Aorta (tissue), 5 donors: ENCODE results near the gene KXD1. TPM values are rescaled to one million over a fixed set of nuclear protein-coding genes. Genes with fewer than 3 reads are reported as not detected.

Experiments
- ATAC-seq: fragments of 200-7000 bp; cut with Tn5 transposase; one replicate; pipeline ENCODE4 v1.9.1; 2022; ENCODE audit warnings: moderate library complexity; ENCODE audit not compliant: low FRiP score
- DNase-seq, 2 donors: peaks; one replicate each; pipeline ENCODE4 v3.0.0-alpha.2; 2020
- H3K27ac ChIP-seq, 2 donors: one replicate each; pipeline ENCODE4 v1.5.1; 2013; ENCODE audit warnings: low read length in 2 of 2, mild to moderate bottlenecking in 2 of 2, moderate library complexity in 2 of 2, control low read depth in 1 of 2, inconsistent platforms in 1 of 2, low read depth in 1 of 2
- H3K27me3 ChIP-seq, 2 donors: one replicate each; pipeline ENCODE4 v1.6.1; 2013; ENCODE audit warnings: control low read depth in 1 of 2, low read length in 1 of 2, mild to moderate bottlenecking in 1 of 2, moderate library complexity in 1 of 2; ENCODE audit not compliant: insufficient read depth in 2 of 2, control insufficient read depth in 1 of 2
- H3K36me3 ChIP-seq, 2 donors: one replicate each; pipeline ENCODE4 v1.6.1; 2013; ENCODE audit warnings: control low read depth in 1 of 2, low read length in 1 of 2, mild to moderate bottlenecking in 1 of 2; ENCODE audit not compliant: insufficient read depth in 2 of 2, control insufficient read depth in 1 of 2
- H3K4me1 ChIP-seq, 2 donors: one replicate each; pipeline ENCODE4 v1.6.1; 2013; ENCODE audit warnings: low read length in 2 of 2, control low read depth in 1 of 2, mild to moderate bottlenecking in 1 of 2, moderate library complexity in 1 of 2; ENCODE audit not compliant: insufficient read depth in 2 of 2, control insufficient read depth in 1 of 2
- H3K4me3 ChIP-seq, 2 donors: one replicate each; pipeline ENCODE4 v1.5.1; 2013; ENCODE audit warnings: low read length in 2 of 2, control low read depth in 1 of 2, mild to moderate bottlenecking in 1 of 2
- H3K9me3 ChIP-seq: one replicate; pipeline ENCODE4 v1.6.1; 2013; ENCODE audit warnings: mild to moderate bottlenecking, low read length; ENCODE audit not compliant: control insufficient read depth
- WGBS, 2 donors: extraction: QIAGEN DNeasy Blood & Tissue Kit; methylation state at CpG; one replicate each; pipeline ENCODE4 v1.1.7; 2013; 5-methylcytosine and 5-hydroxymethylcytosine counted together
- intact Hi-C, 2 donors: fragments of 100-400 bp; cut with DNase I; formaldehyde crosslinking; loops; one replicate each; pipeline versions ENCODE4 v1.14.2 to v1.15.0; 2022
- polyA plus RNA-seq, 2 donors: library from polyadenylated mRNA; stranded (reverse); fragments of 200-250 nt; gene quantifications; one replicate each; pipeline ENCODE4 v1.2.3, GENCODE V29; 2013
- total RNA-seq, 2 donors: library from RNA; stranded (reverse); fragmentation: NEBNext Ultra II Directional; extraction: Animal tissue kit (Norgen Biotek cat#: 25700); gene quantifications; one replicate each; pipeline ENCODE4 v1.2.1, GENCODE V29; 2021
- donor health status: healthy with polysubstance abuse.
- donor health status: Bipolar disorder and iron deficiency.
- donor health status: DM: no; HTN: no; CAD: no.
- donor health status: DM: no; HTN: no; CAD: no.
- donor health status: DM: yes; HTN: yes; CAD: no.

The KXD1 gene
- total and polyA plus RNA-seq, 4 donors = 85.4 to 128 (median 89.0) TPM

GRCh38 chr19:18605546-18606280, 48.0 kb downstream of the KXD1 start:
- Histone ChIP-seq H3K4me3 (no peak overlapping the region), H3K9me3 (no peaks in the 10 kb centered on the region), H3K36me3 (no peaks in the 10 kb centered on the region), H3K27me3 (no peaks in the 10 kb centered on the region), H3K4me1 (no peaks in the 10 kb centered on the region), H3K27ac (no peak overlapping the region)
- ATAC-seq = no peak
- 3 to 5% methylated on average over 30 to 65 of the region's 65 CpGs for WGBS, 2 donors
- DNase-seq = no peak
- intact Hi-C loops = no loop called here

GRCh38 chr19:18606281-18607225, 48.9 kb downstream of the KXD1 start, which contains the start of gene CRLF1:
CRLF1 (minus strand) TSS chr19:18606799; CDS start chr19:18606656, 143 bp downstream.
- Histone ChIP-seq H3K4me3 (peak within 1 kb of the TSS in 1 of 2 donors; percentile 11), H3K9me3 (no peaks in the 10 kb centered on the region), H3K27ac (no peak within 1 kb of the TSS), H3K27me3 (no peaks in the 10 kb centered on the region), H3K4me1 (no peaks in the 10 kb centered on the region), H3K36me3 (no peaks in the 10 kb centered on the region)
- WGBS, 2 donors = 0 to 1% methylated on average over 39 to 116 of the region's 116 CpGs
- intact Hi-C loops = no loop called here
- no peak for DNase-seq
- no peak for ATAC-seq

- no peak overlapping the region for H3K4me3 ChIP-seq
- intact Hi-C loops = no loop called here
- no peaks in the 10 kb centered on the region for H3K27me3 ChIP-seq
- no peak for DNase-seq
- no peaks in the 10 kb centered on the region for H3K36me3 ChIP-seq
- no peaks in the 10 kb centered on the region for H3K4me1 ChIP-seq
- no peaks in the 10 kb centered on the region for H3K9me3 ChIP-seq
- WGBS, 2 donors = 2% methylated on average over 65 to 68 of the region's 68 CpGs
- H3K27ac ChIP-seq = no peak overlapping the region
- no peak for ATAC-seq
These were observed 49.8 kb downstream of the KXD1 start for GRCh38 chr19:18607226-18608101.

GRCh38 chr19:18608102-18608804, 50.6 kb downstream of the KXD1 start:
- H3K27ac ChIP-seq = no peak overlapping the region
- H3K36me3 ChIP-seq = no peaks in the 10 kb centered on the region
- DNase-seq (no peak), ATAC-seq (no peak)
- H3K9me3 ChIP-seq = no peaks in the 10 kb centered on the region
- no peaks in the 10 kb centered on the region for H3K27me3 ChIP-seq
- intact Hi-C loops = no loop called here
- H3K4me3 ChIP-seq = no peak overlapping the region
- H3K4me1 ChIP-seq = no peaks in the 10 kb centered on the region
- WGBS, 2 donors = 61 to 66% methylated on average over 5 of the region's 5 CpGs

GRCh38 chr19:18608805-18609716, 51.4 kb downstream of the KXD1 start:
- no peak overlapping the region for H3K4me3 ChIP-seq
- H3K4me1 ChIP-seq = no peaks in the 10 kb centered on the region
- DNase-seq (no peak), ATAC-seq (no peak)
- H3K36me3 ChIP-seq = no peaks in the 10 kb centered on the region
- intact Hi-C loops = no loop called here
- H3K9me3 ChIP-seq = no peaks in the 10 kb centered on the region
- 82 to 84% methylated on average over 9 of the region's 9 CpGs for WGBS, 2 donors
- no peak overlapping the region for H3K27ac ChIP-seq
- no peaks in the 10 kb centered on the region for H3K27me3 ChIP-seq

DNA sequence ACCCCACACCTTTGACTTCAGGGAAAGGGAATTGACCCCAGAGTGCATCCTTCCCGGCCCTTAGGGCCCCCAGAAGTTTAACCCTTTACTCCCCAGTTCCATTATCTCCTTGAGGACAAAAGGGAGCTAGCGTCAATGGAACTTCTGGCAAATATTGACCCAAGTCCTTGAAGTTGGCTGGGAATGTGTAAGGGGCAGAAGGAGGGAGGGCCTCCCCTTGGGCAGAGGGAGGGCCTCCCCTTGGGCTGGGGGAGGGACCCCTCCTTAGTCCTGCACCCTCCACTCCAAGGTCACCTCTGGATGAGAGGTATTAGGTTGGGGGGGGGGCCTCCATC, 52.0 kb downstream of the KXD1 start:
- H3K27ac ChIP-seq = no peak overlapping the region
- intact Hi-C loops = no loop called here
- no peaks in the 10 kb centered on the region for H3K36me3 ChIP-seq
- no peaks in the 10 kb centered on the region for H3K27me3 ChIP-seq
- 49 to 55% methylated on average over 2 of the region's 2 CpGs for WGBS, 2 donors
- DNase-seq (no peak), ATAC-seq (no peak)
- no peak overlapping the region for H3K4me3 ChIP-seq
- no peaks in the 10 kb centered on the region for H3K9me3 ChIP-seq
- no peaks in the 10 kb centered on the region for H3K4me1 ChIP-seq

DNA sequence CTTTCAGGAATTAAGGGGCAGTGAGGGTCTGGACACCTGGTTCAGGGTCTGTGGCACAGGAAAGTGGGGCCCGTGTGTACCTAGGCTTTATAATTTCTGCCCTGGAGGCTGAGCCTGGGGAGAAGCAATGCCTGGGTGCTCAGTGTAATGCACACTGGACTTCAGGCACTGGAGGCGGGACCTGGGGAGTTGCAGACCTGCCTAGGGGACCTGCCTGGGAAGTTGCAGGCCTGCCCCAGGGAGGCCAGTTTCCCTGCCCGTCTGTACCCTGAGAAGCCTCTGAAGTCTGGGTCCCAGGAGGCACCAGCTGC, 52.5 kb downstream of the KXD1 start:
- H3K36me3 ChIP-seq = no peaks in the 10 kb centered on the region
- no peaks in the 10 kb centered on the region for H3K4me1 ChIP-seq
- H3K27ac ChIP-seq = no peak overlapping the region
- WGBS, 2 donors = 59 to 63% methylated on average over 3 of the region's 3 CpGs
- intact Hi-C loops = no loop called here
- DNase-seq = no peak
- no peaks in the 10 kb centered on the region for H3K27me3 ChIP-seq
- ATAC-seq = no peak
- H3K4me3 ChIP-seq = no peak overlapping the region
- H3K9me3 ChIP-seq = no peaks in the 10 kb centered on the region
